ENCODE measurements around the gene RUNX3. TPM values are rescaled to one million over a fixed set of nuclear protein-coding genes. Genes with fewer than 3 reads are reported as not detected.

Gene RUNX3
- polyA plus RNA-seq, 4 donors: 1.1 to 5.4 (median 3.6) TPM

DNA sequence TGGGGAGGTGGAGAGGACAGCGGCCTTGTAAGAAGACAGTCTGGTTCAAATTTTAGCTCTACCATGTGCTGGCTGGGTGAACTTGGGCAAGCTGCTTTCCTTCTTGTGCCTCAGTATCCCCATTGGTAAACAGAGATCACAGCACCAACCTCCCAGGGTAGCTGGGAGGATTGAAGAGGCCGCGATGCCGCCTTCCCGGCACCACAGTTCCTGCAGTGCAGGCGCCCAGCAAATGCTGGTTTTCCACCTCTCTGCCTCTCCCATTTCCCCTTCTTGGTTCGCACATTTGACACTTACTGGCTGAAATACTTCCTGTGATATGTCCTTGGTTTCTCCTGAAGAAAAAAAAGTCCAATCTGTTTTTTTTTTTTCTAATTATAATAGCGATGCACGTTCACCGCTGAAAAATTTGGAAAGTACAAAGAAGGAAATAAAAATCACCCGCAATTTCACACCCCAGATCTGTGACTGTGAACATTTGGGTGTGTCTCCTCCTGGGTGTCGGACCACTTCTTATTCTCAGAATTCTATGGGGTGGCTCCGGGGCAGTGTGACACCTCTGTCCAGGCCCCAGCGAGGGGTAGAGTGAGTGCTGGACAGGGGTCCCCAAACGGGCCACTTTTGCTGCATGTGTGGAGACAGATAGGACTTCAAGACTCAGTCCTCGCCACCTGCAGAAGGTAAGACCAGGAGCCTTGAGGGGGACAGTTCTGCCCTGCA is 73.1 kb downstream of the RUNX3 start:
- no peak overlapping the region for H3K4me3 ChIP-seq (ENCODE audit: low read depth in 1 of 3, low read length in 3 of 3)
- FAIRE-seq (no peak), DNase-seq (no peak)
- WGBS, 3 donors: 65 to 83% (median 77%) methylated on average over 16 of the region's 16 CpGs
- peaks cover 0 to 4% of the 10 kb centered on the region in 2 donors for H3K9me3 ChIP-seq (ENCODE audit: control insufficient read depth in 2 of 2, insufficient read depth in 1 of 2, low read depth in 1 of 2, low read length in 1 of 2)
- no peaks in the 10 kb centered on the region for H3K36me3 ChIP-seq (ENCODE audit: control insufficient read depth in 3 of 3, insufficient read depth in 2 of 3, low read depth in 1 of 3, low read length in 3 of 3)
- no peak overlapping the region for H3K27ac ChIP-seq (ENCODE audit: low read depth in 1 of 3, low read length in 2 of 3)
- H3K27me3 ChIP-seq (ENCODE audit: control insufficient read depth in 3 of 3, insufficient read depth in 3 of 3, low read length in 3 of 3): no peaks in the 10 kb centered on the region
- peaks cover 0 to 28% (median 0%) of the 10 kb centered on the region in 3 donors for H3K4me1 ChIP-seq (ENCODE audit: control insufficient read depth in 3 of 3, insufficient read depth in 2 of 3, low read depth in 1 of 3, low read length in 2 of 3)

DNA sequence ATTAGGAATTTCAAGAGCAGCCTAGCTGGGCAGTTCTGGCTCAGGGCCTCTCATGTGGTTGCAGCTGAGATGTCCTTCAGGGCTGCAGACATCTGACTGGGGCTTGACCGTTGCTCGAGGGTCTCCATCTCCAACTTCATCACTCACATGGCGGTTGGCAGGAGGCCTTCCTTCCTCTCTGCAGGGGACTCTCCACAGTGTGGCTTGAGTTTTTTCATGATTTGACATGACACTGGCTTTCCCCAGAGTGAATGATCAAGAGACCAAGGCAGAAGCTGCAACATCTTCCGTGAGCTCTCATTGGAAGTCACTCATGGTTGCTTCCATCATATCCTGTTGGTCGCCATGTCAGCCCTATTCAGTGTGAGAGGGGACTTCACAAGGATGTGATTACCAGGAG is 74.6 kb downstream of the RUNX3 start:
- no peaks in the 10 kb centered on the region for H3K27me3 ChIP-seq (ENCODE audit: control insufficient read depth in 3 of 3, insufficient read depth in 3 of 3, low read length in 3 of 3)
- H3K4me1 ChIP-seq (ENCODE audit: control insufficient read depth in 3 of 3, insufficient read depth in 2 of 3, low read depth in 1 of 3, low read length in 2 of 3): peaks cover 0 to 13% (median 0%) of the 10 kb centered on the region in 3 donors
- DNase-seq (no peak), FAIRE-seq (no peak)
- H3K4me3 ChIP-seq (ENCODE audit: low read depth in 1 of 3, low read length in 3 of 3): no peak overlapping the region
- H3K27ac ChIP-seq (ENCODE audit: low read depth in 1 of 3, low read length in 2 of 3): no peak overlapping the region
- WGBS, 3 donors: 65 to 91% (median 78%) methylated on average over 5 of the region's 5 CpGs
- no peaks in the 10 kb centered on the region for H3K36me3 ChIP-seq (ENCODE audit: control insufficient read depth in 3 of 3, insufficient read depth in 2 of 3, low read depth in 1 of 3, low read length in 3 of 3)
- H3K9me3 ChIP-seq (ENCODE audit: control insufficient read depth in 2 of 2, insufficient read depth in 1 of 2, low read depth in 1 of 2, low read length in 1 of 2): peaks cover 0 to 4% of the 10 kb centered on the region in 2 donors

DNA sequence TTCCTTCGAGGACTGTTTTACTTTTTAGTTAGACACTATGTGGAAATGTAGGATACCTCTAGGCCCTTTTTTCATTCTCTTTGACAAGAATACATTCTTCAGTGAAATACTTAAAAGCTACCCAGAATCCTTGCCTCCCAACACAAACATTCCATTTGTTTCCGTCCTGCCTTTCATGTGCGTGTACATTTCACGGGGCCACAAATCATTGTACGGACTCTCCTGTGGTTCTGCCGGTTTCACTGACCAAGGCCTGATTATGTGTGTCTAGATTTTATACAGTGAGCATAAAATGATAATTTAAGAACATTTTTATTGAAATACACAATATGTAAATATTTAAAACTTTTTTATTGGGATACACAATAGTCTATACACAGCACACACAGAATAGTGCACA is 76.4 kb downstream of the RUNX3 start:
- Histone ChIP-seq H3K27me3 (ENCODE audit: control insufficient read depth in 3 of 3, insufficient read depth in 3 of 3, low read length in 3 of 3) (no peaks in the 10 kb centered on the region), H3K36me3 (ENCODE audit: control insufficient read depth in 3 of 3, insufficient read depth in 2 of 3, low read depth in 1 of 3, low read length in 3 of 3) (no peaks in the 10 kb centered on the region), H3K4me1 (ENCODE audit: control insufficient read depth in 3 of 3, insufficient read depth in 2 of 3, low read depth in 1 of 3, low read length in 2 of 3) (peaks cover 0 to 17% (median 0%) of the 10 kb centered on the region in 3 donors), H3K9me3 (ENCODE audit: control insufficient read depth in 2 of 2, insufficient read depth in 1 of 2, low read depth in 1 of 2, low read length in 1 of 2) (peaks cover 0 to 4% of the 10 kb centered on the region in 2 donors), H3K27ac (ENCODE audit: low read depth in 1 of 3, low read length in 2 of 3) (no peak overlapping the region), H3K4me3 (ENCODE audit: low read depth in 1 of 3, low read length in 3 of 3) (no peak overlapping the region)
- FAIRE-seq (no peak), DNase-seq (no peak)
- WGBS, 3 donors: 75 to 84% (median 76%) methylated on average over 6 of the region's 6 CpGs

DNA sequence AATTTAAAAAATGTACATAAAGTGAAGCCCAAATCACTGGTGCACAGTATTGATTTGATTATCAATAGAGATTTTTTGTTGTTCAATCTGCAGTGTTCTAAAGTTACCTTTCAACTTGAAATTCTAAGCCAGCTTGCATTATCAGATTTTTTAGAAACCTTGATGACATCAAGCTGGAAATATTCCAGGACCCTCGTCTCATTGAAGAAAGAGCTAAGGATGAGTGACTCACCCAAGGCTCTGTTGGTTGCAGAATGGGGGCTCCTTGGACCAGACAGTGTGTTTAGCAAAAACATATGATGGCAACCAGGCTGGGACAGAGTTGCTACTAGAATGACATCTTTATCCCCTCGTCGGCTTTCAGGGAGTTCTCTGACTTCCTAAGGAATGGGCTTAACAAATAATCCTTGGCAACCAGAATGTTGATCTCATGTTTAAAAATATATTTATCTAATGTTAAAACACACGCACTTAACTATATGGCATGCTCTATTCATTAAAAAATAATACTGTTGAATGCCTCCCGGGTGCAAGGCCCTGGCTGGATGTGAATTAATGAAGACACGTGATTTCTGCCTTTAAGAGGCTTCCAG is 79.7 kb downstream of the RUNX3 start:
- 67 to 75% (median 74%) methylated on average over 6 of the region's 6 CpGs for WGBS, 3 donors
- Histone ChIP-seq H3K4me3 (ENCODE audit: low read depth in 1 of 3, low read length in 3 of 3) (no peak overlapping the region), H3K4me1 (ENCODE audit: control insufficient read depth in 3 of 3, insufficient read depth in 2 of 3, low read depth in 1 of 3, low read length in 2 of 3) (peaks cover 0 to 13% (median 0%) of the 10 kb centered on the region in 3 donors), H3K9me3 (ENCODE audit: control insufficient read depth in 2 of 2, insufficient read depth in 1 of 2, low read depth in 1 of 2, low read length in 1 of 2) (no peaks in the 10 kb centered on the region), H3K36me3 (ENCODE audit: control insufficient read depth in 3 of 3, insufficient read depth in 2 of 3, low read depth in 1 of 3, low read length in 3 of 3) (no peaks in the 10 kb centered on the region), H3K27me3 (ENCODE audit: control insufficient read depth in 3 of 3, insufficient read depth in 3 of 3, low read length in 3 of 3) (no peaks in the 10 kb centered on the region), H3K27ac (ENCODE audit: low read depth in 1 of 3, low read length in 2 of 3) (no peak overlapping the region)
- FAIRE-seq (no peak), DNase-seq (no peak)

DNA sequence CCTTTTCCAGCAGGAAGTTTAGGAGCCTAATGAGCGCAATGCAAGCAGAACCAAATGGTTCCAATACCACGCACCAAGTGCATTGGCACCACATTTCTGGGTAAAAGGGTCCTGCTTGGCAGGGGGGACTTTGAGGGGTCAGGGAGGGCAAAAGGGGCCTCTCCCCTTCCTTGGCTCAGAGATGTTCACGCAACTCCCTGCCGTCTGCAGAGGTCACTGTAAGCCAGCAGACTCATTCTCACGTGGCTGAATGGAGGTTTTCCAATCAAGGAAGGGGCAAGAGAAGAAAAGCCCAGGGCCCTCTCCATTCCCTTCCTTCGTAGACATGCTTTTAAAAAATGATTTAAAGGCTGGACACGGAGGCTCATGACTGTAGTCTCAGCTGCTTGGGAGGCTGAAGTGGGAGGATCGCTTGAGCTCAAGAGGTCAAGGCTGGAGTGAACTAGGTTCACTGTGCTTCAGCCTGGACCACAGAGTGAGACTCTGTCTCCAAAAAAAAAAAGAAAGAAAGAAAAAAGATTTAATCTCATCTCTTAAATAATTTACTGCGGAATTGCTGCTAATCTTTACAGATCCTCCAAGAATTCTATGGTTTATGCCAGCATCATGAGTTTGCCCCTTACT is 80.3 kb downstream of the RUNX3 start:
- FAIRE-seq (no peak), DNase-seq (peak; percentile 61 to 72)
- Histone ChIP-seq H3K4me1 (ENCODE audit: control insufficient read depth in 3 of 3, insufficient read depth in 2 of 3, low read depth in 1 of 3, low read length in 2 of 3) (peaks cover 0 to 13% (median 0%) of the 10 kb centered on the region in 3 donors), H3K36me3 (ENCODE audit: control insufficient read depth in 3 of 3, insufficient read depth in 2 of 3, low read depth in 1 of 3, low read length in 3 of 3) (no peaks in the 10 kb centered on the region), H3K4me3 (ENCODE audit: low read depth in 1 of 3, low read length in 3 of 3) (no peak overlapping the region), H3K9me3 (ENCODE audit: control insufficient read depth in 2 of 2, insufficient read depth in 1 of 2, low read depth in 1 of 2, low read length in 1 of 2) (no peaks in the 10 kb centered on the region), H3K27ac (ENCODE audit: low read depth in 1 of 3, low read length in 2 of 3) (no peak overlapping the region), H3K27me3 (ENCODE audit: control insufficient read depth in 3 of 3, insufficient read depth in 3 of 3, low read length in 3 of 3) (no peaks in the 10 kb centered on the region)
- WGBS, 3 donors: 37 to 47% (median 43%) methylated on average over 9 of the region's 9 CpGs

Other genes with a start within 250 kb of the RUNX3 start
- gene CLIC4, start 184.8 kb downstream of the RUNX3 start, polyA plus RNA-seq: 10 to 100 TPM in 3 of 4 donors, 1 to 10 TPM in 1; 2.0 to 47.4 (median 25.4) TPM

All from small intestine (tissue), 7 donors.